Esophagus muscularis mucosa (tissue), 4 donors: Measurements from ENCODE around the gene ACSF2. TPM values are rescaled to one million over a fixed set of nuclear protein-coding genes. Genes with fewer than 3 reads are reported as not detected.

ENCODE experiments used
- DNase-seq: peaks from one replicate; pipeline ENCODE4 v3.0.0-alpha.2; 2017; ENCODE audit errors: extremely low spot score
- H3K27ac ChIP-seq, 4 donors: fragments of 200-600 bp; sonication (generic); replicated peaks in 1 of 4; 1 replicate in 3 of 4; 2 replicates in 1 of 4; pipeline ENCODE4 v1.5.1; 2016 to 2019; ENCODE audit warnings: mild to moderate bottlenecking in 1 of 4
- H3K27me3 ChIP-seq, 4 donors: fragments of 200-600 bp; sonication (generic); one replicate each; pipeline versions ENCODE4 v1.5.1 to v1.6.0; 2016 to 2019
- H3K36me3 ChIP-seq, 4 donors: fragments of 200-600 bp; sonication (generic); one replicate each; pipeline ENCODE4 v1.5.1; 2016 to 2019
- H3K4me1 ChIP-seq, 4 donors: fragments of 200-600 bp; sonication (generic); one replicate each; pipeline ENCODE4 v1.5.1; 2016 to 2019
- H3K4me3 ChIP-seq, 4 donors: fragments of 200-600 bp; sonication (generic); 1 replicate in 2 of 4; 2 replicates in 2 of 4; pipeline ENCODE4 v1.5.1; 2016 to 2019; ENCODE audit warnings: mild to moderate bottlenecking in 4 of 4, moderate library complexity in 1 of 4
- H3K9me3 ChIP-seq, 4 donors: fragments of 200-600 bp; sonication (generic); 1 replicate in 3 of 4; 2 replicates in 1 of 4; pipeline ENCODE4 v1.5.1; 2016 to 2019
- EP300 ChIP-seq: sonication (generic); formaldehyde crosslinking; IDR thresholded peaks from one replicate; pipeline ENCODE4 v1.6.1; 2017; ENCODE audit warnings: antibody characterized with exemption
- POLR2A ChIP-seq: fragments of 450-650 bp; IDR thresholded peaks from one replicate; pipeline ENCODE4 v1.6.1; 2017; ENCODE audit warnings: antibody characterized with exemption, moderate library complexity, mild to moderate bottlenecking, low read depth
- POLR2AphosphoS5 ChIP-seq, 2 donors: sonication (generic); formaldehyde crosslinking; IDR thresholded peaks; one replicate each; pipeline ENCODE4 v1.6.1; 2017; ENCODE audit warnings: antibody characterized with exemption in 2 of 2
- WGBS: methylation state at CpG from one replicate; pipeline ENCODE4 v1.1.5; 2018; 5-methylcytosine and 5-hydroxymethylcytosine counted together
- intact Hi-C: fragments of 100-400 bp; cut with DNase I; formaldehyde crosslinking; loops from one replicate; pipeline ENCODE4 v1.15.1; 2023
- small RNA-seq, 3 donors: library from RNA; depleted of rRNA; stranded (forward); fragments of <200 nt; gene quantifications; one replicate each; pipeline ENCODE3, GENCODE V24; 2016
- total RNA-seq, 4 donors: library from RNA; depleted of rRNA; stranded (reverse); fragments of >200 nt; gene quantifications; one replicate each; pipeline versions ENCODE4 v1.1.0 to v1.2.1, GENCODE V29; 2016
- TF ChIP-seq, protein P1 (sequence below), 3 experiments: fragments of 200-600 bp in 2 of 3; fragments of 450-650 bp in 1 of 3; sonication (generic) in 2 of 3; IDR thresholded peaks; one replicate each; pipeline ENCODE4 v1.5.1; 2017 to 2019; ENCODE audit warnings: antibody characterized with exemption in 3 of 3, mild to moderate bottlenecking in 2 of 3, moderate library complexity in 1 of 3

The ACSF2 gene
- total RNA-seq, 4 donors from 2014 or later = 6.0 to 9.6 (median 8.1) TPM

- TF ChIP-seq POLR2A (no peak), EP300 (no peak)
- TF ChIP-seq, protein P1, sequence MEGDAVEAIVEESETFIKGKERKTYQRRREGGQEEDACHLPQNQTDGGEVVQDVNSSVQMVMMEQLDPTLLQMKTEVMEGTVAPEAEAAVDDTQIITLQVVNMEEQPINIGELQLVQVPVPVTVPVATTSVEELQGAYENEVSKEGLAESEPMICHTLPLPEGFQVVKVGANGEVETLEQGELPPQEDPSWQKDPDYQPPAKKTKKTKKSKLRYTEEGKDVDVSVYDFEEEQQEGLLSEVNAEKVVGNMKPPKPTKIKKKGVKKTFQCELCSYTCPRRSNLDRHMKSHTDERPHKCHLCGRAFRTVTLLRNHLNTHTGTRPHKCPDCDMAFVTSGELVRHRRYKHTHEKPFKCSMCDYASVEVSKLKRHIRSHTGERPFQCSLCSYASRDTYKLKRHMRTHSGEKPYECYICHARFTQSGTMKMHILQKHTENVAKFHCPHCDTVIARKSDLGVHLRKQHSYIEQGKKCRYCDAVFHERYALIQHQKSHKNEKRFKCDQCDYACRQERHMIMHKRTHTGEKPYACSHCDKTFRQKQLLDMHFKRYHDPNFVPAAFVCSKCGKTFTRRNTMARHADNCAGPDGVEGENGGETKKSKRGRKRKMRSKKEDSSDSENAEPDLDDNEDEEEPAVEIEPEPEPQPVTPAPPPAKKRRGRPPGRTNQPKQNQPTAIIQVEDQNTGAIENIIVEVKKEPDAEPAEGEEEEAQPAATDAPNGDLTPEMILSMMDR (IDR thresholded peaks at IDR 0.05) = no peak
- intact Hi-C loops = no loop called here
- Histone ChIP-seq H3K36me3 (no peaks in the 10 kb centered on the region), H3K27ac (no peak overlapping the region), H3K27me3 (no peaks in the 10 kb centered on the region), H3K4me3 (no peak overlapping the region), H3K4me1 (peaks cover 0 to 5% (median 0%) of the 10 kb centered on the region in 4 donors), H3K9me3 (no peaks in the 10 kb centered on the region)
- WGBS = 81% methylated on average over 2 of the region's 2 CpGs
- DNase-seq = no peak
Measured at GRCh38 chr17:50521514-50521913, 95.5 kb downstream of the ACSF2 start.

GRCh38 chr17:50522766-50523165 is 96.7 kb downstream of the ACSF2 start:
- Histone ChIP-seq H3K36me3 (no peaks in the 10 kb centered on the region), H3K9me3 (no peaks in the 10 kb centered on the region), H3K4me3 (no peak overlapping the region), H3K27me3 (no peaks in the 10 kb centered on the region), H3K4me1 (peaks cover 0 to 5% (median 0%) of the 10 kb centered on the region in 4 donors), H3K27ac (no peak overlapping the region)
- DNase-seq = no peak
- WGBS = 93% methylated on average over 10 of the region's 10 CpGs
- intact Hi-C loops = no loop called here
- TF ChIP-seq, protein P1 (IDR thresholded peaks at IDR 0.05) = no peak
- TF ChIP-seq POLR2A (no peak), EP300 (no peak), POLR2AphosphoS5 (IDR thresholded peaks at IDR 0.05) (no peak)

DNA sequence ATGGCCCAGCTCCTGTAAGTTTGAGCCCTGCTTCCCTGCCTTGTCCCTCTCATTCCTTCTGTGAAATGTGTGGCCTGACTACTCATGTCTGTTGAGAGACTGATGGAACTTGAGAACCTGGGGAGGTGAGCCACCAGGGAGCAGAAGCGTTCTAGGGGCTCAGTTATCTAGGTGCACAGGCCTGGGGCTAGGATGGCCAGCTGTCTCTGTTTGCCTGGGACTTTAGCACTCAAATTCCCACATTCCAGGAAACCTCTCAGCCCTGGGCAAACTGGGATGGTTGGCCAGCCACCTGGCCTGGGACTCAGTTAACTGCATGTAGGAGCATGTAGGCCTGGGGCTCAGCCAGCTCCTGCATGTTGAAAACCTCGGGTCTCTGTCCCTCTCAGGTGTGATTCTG is 97.2 kb downstream of the ACSF2 start:
- Histone ChIP-seq H3K36me3 (no peaks in the 10 kb centered on the region), H3K4me1 (peaks cover 0 to 5% (median 0%) of the 10 kb centered on the region in 4 donors), H3K27ac (no peak overlapping the region), H3K9me3 (no peaks in the 10 kb centered on the region), H3K27me3 (peaks cover 0 to 2% (median 0%) of the 10 kb centered on the region in 4 donors), H3K4me3 (no peak overlapping the region)
- 94% methylated on average over 2 of the region's 2 CpGs for WGBS
- DNase-seq = no peak
- intact Hi-C loops = no loop called here
- TF ChIP-seq POLR2AphosphoS5 (IDR thresholded peaks at IDR 0.05) = no peak
- TF ChIP-seq EP300 = no peak
- TF ChIP-seq POLR2A = no peak
- TF ChIP-seq, protein P1 (IDR thresholded peaks at IDR 0.05) = no peak

Small RNAs within 50 kb of the gene (small RNA-seq; reads per million reads assigned to genes)
- gene RF00019 = 0 reads per million in 3 donors

Other genes with a start within 250 kb of the ACSF2 start
- 100 to 1,000 TPM in 1 of 4 donors, 10 to 100 TPM in 3; 20.7 to 123 (median 41.5) TPM for gene COL1A1, start 224.6 kb upstream of the ACSF2 start, total RNA-seq
- under 1 TPM in 1 of 4 donors, not detected in 3; 0.80 TPM for gene TMEM92, start 151.8 kb upstream of the ACSF2 start, total RNA-seq
- gene XYLT2, start 80.1 kb upstream of the ACSF2 start, total RNA-seq = 10 to 100 TPM; 12.8 to 29.8 (median 26.0) TPM
- gene MRPL27, start 53.0 kb upstream of the ACSF2 start, total RNA-seq = 10 to 100 TPM; 33.6 to 58.8 (median 48.1) TPM
- not detected for gene EME1, start 53.0 kb upstream of the ACSF2 start, total RNA-seq
- gene LRRC59, start 28.7 kb upstream of the ACSF2 start, total RNA-seq = 10 to 100 TPM; 41.1 to 68.1 (median 62.1) TPM
- gene CHAD, start 42.7 kb downstream of the ACSF2 start, total RNA-seq = not detected
- gene RSAD1, start 52.6 kb downstream of the ACSF2 start, total RNA-seq = 10 to 100 TPM; 12.9 to 24.6 (median 16.1) TPM
- 1 to 10 TPM in 2 of 4 donors, under 1 TPM in 1, not detected in 1; 0.33 to 1.6 (median 1.2) TPM for gene MYCBPAP, start 82.2 kb downstream of the ACSF2 start, total RNA-seq
- not detected for gene EPN3, start 106.5 kb downstream of the ACSF2 start, total RNA-seq
- gene SPATA20, start 121.0 kb downstream of the ACSF2 start, total RNA-seq = 10 to 100 TPM; 44.1 to 64.4 (median 54.6) TPM
- under 1 TPM in 3 of 4 donors, not detected in 1; 0.39 to 0.63 (median 0.50) TPM for gene CACNA1G, start 134.5 kb downstream of the ACSF2 start, total RNA-seq
- gene ABCC3, start 208.7 kb downstream of the ACSF2 start, total RNA-seq = 1 to 10 TPM in 3 of 4 donors, under 1 TPM in 1; 0.50 to 2.9 (median 1.9) TPM